ENCODE results near the gene PRKN.

- TF ChIP-seq CTCF (conservative IDR thresholded peaks at IDR 0.05), result no peak
- TF ChIP-seq ZFX (IDR thresholded peaks at IDR 0.05), result no peak
These were observed 1016.9 kb downstream of the PRKN start for GRCh38 chr6:161710698-161711097.

Measured in C4-2B (cell line).